NCI-H2196 (cell line): Measurements from ENCODE around the gene CDC14C.

Experiments
- DNase-seq: peaks from one replicate; lab custom pipeline; 2025; ENCODE audit not compliant: unreplicated experiment; lab: John Stamatoyannopoulos, UW

The CDC14C gene

GRCh38 chr7:48971173-48971572, 46.8 kb downstream of the CDC14C start:
- DNase-seq, result no peak

- no peak for DNase-seq
Measured at GRCh38 chr7:48976253-48976652, 51.9 kb downstream of the CDC14C start.

GRCh38 chr7:48976850-48977249, 52.5 kb downstream of the CDC14C start:
- DNase-seq, result no peak
